ENCODE data around the gene PRUNE2.

DNA sequence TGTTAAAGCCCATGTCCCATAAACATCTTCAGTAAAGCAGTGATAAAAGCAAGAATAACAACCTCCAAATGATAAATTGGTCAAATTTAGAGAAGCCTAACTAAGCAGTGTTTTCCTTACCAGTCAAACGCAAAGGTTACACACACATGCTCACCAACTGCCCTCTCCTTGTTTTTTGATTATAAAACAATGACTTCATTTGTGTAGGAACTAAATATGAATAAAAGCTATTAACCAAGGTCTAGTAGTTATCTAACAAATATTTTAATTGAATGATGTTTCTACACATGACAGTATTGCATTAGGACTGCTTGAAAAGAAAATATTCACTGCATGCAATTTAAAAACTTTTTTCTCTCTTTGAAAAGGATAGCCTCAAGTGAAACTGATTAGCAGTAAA is 105.0 kb downstream of the PRUNE2 start:
- TF ChIP-seq, protein P1, sequence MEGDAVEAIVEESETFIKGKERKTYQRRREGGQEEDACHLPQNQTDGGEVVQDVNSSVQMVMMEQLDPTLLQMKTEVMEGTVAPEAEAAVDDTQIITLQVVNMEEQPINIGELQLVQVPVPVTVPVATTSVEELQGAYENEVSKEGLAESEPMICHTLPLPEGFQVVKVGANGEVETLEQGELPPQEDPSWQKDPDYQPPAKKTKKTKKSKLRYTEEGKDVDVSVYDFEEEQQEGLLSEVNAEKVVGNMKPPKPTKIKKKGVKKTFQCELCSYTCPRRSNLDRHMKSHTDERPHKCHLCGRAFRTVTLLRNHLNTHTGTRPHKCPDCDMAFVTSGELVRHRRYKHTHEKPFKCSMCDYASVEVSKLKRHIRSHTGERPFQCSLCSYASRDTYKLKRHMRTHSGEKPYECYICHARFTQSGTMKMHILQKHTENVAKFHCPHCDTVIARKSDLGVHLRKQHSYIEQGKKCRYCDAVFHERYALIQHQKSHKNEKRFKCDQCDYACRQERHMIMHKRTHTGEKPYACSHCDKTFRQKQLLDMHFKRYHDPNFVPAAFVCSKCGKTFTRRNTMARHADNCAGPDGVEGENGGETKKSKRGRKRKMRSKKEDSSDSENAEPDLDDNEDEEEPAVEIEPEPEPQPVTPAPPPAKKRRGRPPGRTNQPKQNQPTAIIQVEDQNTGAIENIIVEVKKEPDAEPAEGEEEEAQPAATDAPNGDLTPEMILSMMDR (IDR thresholded peaks at IDR 0.05), result no peak
- TF ChIP-seq POLR2A (IDR thresholded peaks at IDR 0.05), result no peak

All from lower leg skin (tissue), 3 donors.